ENCODE data around the gene CAMK4. TPM values are rescaled to one million over a fixed set of nuclear protein-coding genes. Genes with fewer than 3 reads are reported as not detected.

The CAMK4 gene
- total RNA-seq, 1 experiment from 2014 or later = 10.6 TPM

- ATAC-seq (no peak), DNase-seq (ENCODE audit: low spot score) (no peak)
- ChIA-PET POLR2A (no interaction called here), CTCF (no interaction called here)
- Mint-ChIP-seq H3K27me3 (ENCODE audit: low read depth) (no peaks in the 10 kb centered on the region), H3K27ac (no peak overlapping the region), H3K9me3 (no peaks in the 10 kb centered on the region), H3K4me1 (peaks cover 3% of the 10 kb centered on the region; the same call in 1 of the 2 replicates), H3K4me3 (no peak overlapping the region), H3K36me3 (no peaks in the 10 kb centered on the region)
- no peak for TF ChIP-seq TEAD1 (CRISPR knock-in tag; IDR thresholded peaks at IDR 0.05)
- TF ChIP-seq RELA (CRISPR knock-in tag; IDR thresholded peaks at IDR 0.05; ENCODE audit: borderline replicate concordance) = no peak
- no peak for TF ChIP-seq ZBTB21 (CRISPR knock-in tag; IDR thresholded peaks at IDR 0.05; ENCODE audit: borderline replicate concordance)
- no peak for TF ChIP-seq TP53 (CRISPR knock-in tag; IDR thresholded peaks at IDR 0.05)
- TF ChIP-seq ATF1 (CRISPR knock-in tag; IDR thresholded peaks at IDR 0.05) = no peak
- no peak for TF ChIP-seq ZMAT4 (CRISPR knock-in tag; IDR thresholded peaks at IDR 0.05)
- TF ChIP-seq NR2C2 (CRISPR knock-in tag; IDR thresholded peaks at IDR 0.05) = no peak
- TF ChIP-seq ZNF396 (CRISPR knock-in tag; IDR thresholded peaks at IDR 0.05; ENCODE audit: borderline replicate concordance) = no peak
- no peak for TF ChIP-seq NFATC4 (CRISPR knock-in tag; IDR thresholded peaks at IDR 0.05)
- TF ChIP-seq, protein P1, sequence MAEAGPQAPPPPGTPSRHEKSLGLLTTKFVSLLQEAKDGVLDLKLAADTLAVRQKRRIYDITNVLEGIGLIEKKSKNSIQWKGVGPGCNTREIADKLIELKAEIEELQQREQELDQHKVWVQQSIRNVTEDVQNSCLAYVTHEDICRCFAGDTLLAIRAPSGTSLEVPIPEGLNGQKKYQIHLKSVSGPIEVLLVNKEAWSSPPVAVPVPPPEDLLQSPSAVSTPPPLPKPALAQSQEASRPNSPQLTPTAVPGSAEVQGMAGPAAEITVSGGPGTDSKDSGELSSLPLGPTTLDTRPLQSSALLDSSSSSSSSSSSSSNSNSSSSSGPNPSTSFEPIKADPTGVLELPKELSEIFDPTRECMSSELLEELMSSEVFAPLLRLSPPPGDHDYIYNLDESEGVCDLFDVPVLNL (CRISPR knock-in tag; IDR thresholded peaks at IDR 0.05; ENCODE audit: borderline replicate concordance, low read depth) = no peak
- TF ChIP-seq ATF2 (CRISPR knock-in tag; IDR thresholded peaks at IDR 0.05; ENCODE audit: borderline replicate concordance, low read depth) = no peak
Measured at GRCh38 chr5:111374380-111374779, 150.2 kb downstream of the CAMK4 start.

DNA sequence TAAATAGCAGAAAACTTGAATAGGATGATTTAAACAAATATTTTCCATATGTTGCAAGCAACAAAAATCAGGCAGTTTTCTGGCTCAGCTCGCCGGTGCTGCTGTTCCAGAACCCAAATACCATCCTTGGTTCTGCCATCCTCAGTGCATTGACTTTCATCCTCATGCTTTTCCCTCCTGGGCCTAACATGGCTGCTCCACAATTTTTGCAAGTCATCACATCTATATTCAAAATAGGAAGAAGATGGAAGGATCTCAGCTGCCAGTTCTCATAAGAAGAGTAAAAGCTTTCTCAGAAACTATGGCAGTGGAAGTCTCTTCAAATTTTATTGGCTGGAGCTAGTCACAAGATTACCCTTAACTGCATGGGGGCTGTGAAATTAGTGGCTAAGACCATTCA lies 151.5 kb downstream of the CAMK4 start:
- ChIA-PET POLR2A (no interaction called here), CTCF (interaction anchor here (1.1 kb wide), 1 partner anchor 86 kb away, joined by 4 read pairs; no protein-coding TSS in a partner anchor)
- DNase-seq (ENCODE audit: low spot score) = no peak
- Mint-ChIP-seq H3K4me1 (peaks cover 3% of the 10 kb centered on the region; the same call in 1 of the 2 replicates), H3K27me3 (ENCODE audit: low read depth) (no peaks in the 10 kb centered on the region), H3K27ac (no peak overlapping the region), H3K36me3 (no peaks in the 10 kb centered on the region), H3K9me3 (no peaks in the 10 kb centered on the region), H3K4me3 (no peak overlapping the region)
- TF ChIP-seq EMX1 (CRISPR knock-in tag; IDR thresholded peaks at IDR 0.05) (no peak), MXD4 (CRISPR knock-in tag; IDR thresholded peaks at IDR 0.05; ENCODE audit: borderline replicate concordance) (no peak), NR1H2 (CRISPR knock-in tag; IDR thresholded peaks at IDR 0.05) (no peak), NFATC4 (CRISPR knock-in tag; IDR thresholded peaks at IDR 0.05) (no peak), ELF4 (CRISPR knock-in tag; IDR thresholded peaks at IDR 0.05; ENCODE audit: low read depth) (no peak)
- TF ChIP-seq, protein P2, sequence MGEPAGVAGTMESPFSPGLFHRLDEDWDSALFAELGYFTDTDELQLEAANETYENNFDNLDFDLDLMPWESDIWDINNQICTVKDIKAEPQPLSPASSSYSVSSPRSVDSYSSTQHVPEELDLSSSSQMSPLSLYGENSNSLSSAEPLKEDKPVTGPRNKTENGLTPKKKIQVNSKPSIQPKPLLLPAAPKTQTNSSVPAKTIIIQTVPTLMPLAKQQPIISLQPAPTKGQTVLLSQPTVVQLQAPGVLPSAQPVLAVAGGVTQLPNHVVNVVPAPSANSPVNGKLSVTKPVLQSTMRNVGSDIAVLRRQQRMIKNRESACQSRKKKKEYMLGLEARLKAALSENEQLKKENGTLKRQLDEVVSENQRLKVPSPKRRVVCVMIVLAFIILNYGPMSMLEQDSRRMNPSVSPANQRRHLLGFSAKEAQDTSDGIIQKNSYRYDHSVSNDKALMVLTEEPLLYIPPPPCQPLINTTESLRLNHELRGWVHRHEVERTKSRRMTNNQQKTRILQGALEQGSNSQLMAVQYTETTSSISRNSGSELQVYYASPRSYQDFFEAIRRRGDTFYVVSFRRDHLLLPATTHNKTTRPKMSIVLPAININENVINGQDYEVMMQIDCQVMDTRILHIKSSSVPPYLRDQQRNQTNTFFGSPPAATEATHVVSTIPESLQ (CRISPR knock-in tag; IDR thresholded peaks at IDR 0.05) = no peak
- no peak for ATAC-seq

- Mint-ChIP-seq H3K4me1 (peaks cover 7% of the 10 kb centered on the region), H3K36me3 (no peaks in the 10 kb centered on the region), H3K9me3 (no peaks in the 10 kb centered on the region), H3K4me3 (no peak overlapping the region), H3K27me3 (ENCODE audit: low read depth) (no peaks in the 10 kb centered on the region), H3K27ac (no peak overlapping the region)
- ATAC-seq = no peak
- ChIA-PET CTCF (interaction anchor here (1.6 kb wide), 1 partner anchor 9 kb away, joined by 4 read pairs; no protein-coding TSS in a partner anchor), POLR2A (no interaction called here)
- TF ChIP-seq, protein P1 (CRISPR knock-in tag; IDR thresholded peaks at IDR 0.05; ENCODE audit: borderline replicate concordance, low read depth) = no peak
- TF ChIP-seq ZNF219 (CRISPR knock-in tag; IDR thresholded peaks at IDR 0.05; ENCODE audit: borderline replicate concordance) = no peak
- no peak for TF ChIP-seq KAT7 (CRISPR knock-in tag; IDR thresholded peaks at IDR 0.05; ENCODE audit: borderline replicate concordance)
- DNase-seq (ENCODE audit: low spot score) = no peak
Measured at GRCh38 chr5:111377306-111377705, 153.1 kb downstream of the CAMK4 start.
